ENCODE data around the gene AGAP2. TPM values are rescaled to one million over a fixed set of nuclear protein-coding genes. Genes with fewer than 3 reads are reported as not detected.

Gene AGAP2
- total and polyA plus RNA-seq, 2 of the 13 experiments (the other 11 are each of a cell fraction or from before 2014, with no cell fraction given): 0.38 to 0.45 TPM

- intact Hi-C loops (cut with micrococcal nuclease; ENCODE audit: unreplicated experiment) (loop anchor here (1.0 kb wide), 1 partner anchor 124 kb away; no protein-coding TSS in a partner anchor), in situ Hi-C loops (cut with HindIII; ENCODE audit: extremely low pct_ligation_motif_present, low pct_unique_long_range_greater_than_20kb) (no loop called here)
- no peak for DNase-seq (ENCODE audit: low spot score)
- H3K4me1 ChIP-seq (ENCODE audit: insufficient read depth, low read length): peaks cover 17% of the 10 kb centered on the region
- POLR2A ChIA-PET: interaction anchor here (0.9 kb wide), 1 partner anchor 9 kb away, joined by 3 read pairs; the partner anchor contains the start of genes EEF1AKMT3 and METTL1
- peaks cover 16% of the 10 kb centered on the region for H3K79me2 ChIP-seq (ENCODE audit: insufficient read depth, low read length)
- H3K9me3 ChIP-seq (ENCODE audit: low read length): no peaks in the 10 kb centered on the region
- BruUV-seq (replicated peaks): no TSS peak
- TF ChIP-seq ZMYM2 (CRISPR knock-in tag; IDR thresholded peaks at IDR 0.05) (no peak), ZNF670 (CRISPR knock-in tag; IDR thresholded peaks at IDR 0.05; ENCODE audit: borderline replicate concordance) (no peak), ATF2 (CRISPR knock-in tag; IDR thresholded peaks at IDR 0.05) (no peak), CREM (IDR thresholded peaks at IDR 0.05) (no peak), CREM (CRISPR knock-in tag; IDR thresholded peaks at IDR 0.05) (no peak), KAT2B (IDR thresholded peaks at IDR 0.05; ENCODE audit: borderline replicate concordance, low read depth, low read length) (no peak), IKZF4 (CRISPR knock-in tag; IDR thresholded peaks at IDR 0.05; ENCODE audit: borderline replicate concordance, low read depth, not compliant biosample characterization) (no peak), GATA4 (IDR thresholded peaks at IDR 0.05; ENCODE audit: borderline replicate concordance, low read depth) (no peak), TSC22D2 (CRISPR knock-in tag; IDR thresholded peaks at IDR 0.05; ENCODE audit: borderline replicate concordance) (no peak)
- TF ChIP-seq, protein P1, sequence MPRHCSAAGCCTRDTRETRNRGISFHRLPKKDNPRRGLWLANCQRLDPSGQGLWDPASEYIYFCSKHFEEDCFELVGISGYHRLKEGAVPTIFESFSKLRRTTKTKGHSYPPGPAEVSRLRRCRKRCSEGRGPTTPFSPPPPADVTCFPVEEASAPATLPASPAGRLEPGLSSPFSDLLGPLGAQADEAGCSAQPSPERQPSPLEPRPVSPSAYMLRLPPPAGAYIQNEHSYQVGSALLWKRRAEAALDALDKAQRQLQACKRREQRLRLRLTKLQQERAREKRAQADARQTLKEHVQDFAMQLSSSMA (CRISPR knock-in tag; IDR thresholded peaks at IDR 0.05): no peak
- TF ChIP-seq, protein P2, sequence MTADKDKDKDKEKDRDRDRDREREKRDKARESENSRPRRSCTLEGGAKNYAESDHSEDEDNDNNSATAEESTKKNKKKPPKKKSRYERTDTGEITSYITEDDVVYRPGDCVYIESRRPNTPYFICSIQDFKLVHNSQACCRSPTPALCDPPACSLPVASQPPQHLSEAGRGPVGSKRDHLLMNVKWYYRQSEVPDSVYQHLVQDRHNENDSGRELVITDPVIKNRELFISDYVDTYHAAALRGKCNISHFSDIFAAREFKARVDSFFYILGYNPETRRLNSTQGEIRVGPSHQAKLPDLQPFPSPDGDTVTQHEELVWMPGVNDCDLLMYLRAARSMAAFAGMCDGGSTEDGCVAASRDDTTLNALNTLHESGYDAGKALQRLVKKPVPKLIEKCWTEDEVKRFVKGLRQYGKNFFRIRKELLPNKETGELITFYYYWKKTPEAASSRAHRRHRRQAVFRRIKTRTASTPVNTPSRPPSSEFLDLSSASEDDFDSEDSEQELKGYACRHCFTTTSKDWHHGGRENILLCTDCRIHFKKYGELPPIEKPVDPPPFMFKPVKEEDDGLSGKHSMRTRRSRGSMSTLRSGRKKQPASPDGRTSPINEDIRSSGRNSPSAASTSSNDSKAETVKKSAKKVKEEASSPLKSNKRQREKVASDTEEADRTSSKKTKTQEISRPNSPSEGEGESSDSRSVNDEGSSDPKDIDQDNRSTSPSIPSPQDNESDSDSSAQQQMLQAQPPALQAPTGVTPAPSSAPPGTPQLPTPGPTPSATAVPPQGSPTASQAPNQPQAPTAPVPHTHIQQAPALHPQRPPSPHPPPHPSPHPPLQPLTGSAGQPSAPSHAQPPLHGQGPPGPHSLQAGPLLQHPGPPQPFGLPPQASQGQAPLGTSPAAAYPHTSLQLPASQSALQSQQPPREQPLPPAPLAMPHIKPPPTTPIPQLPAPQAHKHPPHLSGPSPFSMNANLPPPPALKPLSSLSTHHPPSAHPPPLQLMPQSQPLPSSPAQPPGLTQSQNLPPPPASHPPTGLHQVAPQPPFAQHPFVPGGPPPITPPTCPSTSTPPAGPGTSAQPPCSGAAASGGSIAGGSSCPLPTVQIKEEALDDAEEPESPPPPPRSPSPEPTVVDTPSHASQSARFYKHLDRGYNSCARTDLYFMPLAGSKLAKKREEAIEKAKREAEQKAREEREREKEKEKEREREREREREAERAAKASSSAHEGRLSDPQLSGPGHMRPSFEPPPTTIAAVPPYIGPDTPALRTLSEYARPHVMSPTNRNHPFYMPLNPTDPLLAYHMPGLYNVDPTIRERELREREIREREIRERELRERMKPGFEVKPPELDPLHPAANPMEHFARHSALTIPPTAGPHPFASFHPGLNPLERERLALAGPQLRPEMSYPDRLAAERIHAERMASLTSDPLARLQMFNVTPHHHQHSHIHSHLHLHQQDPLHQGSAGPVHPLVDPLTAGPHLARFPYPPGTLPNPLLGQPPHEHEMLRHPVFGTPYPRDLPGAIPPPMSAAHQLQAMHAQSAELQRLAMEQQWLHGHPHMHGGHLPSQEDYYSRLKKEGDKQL (CRISPR knock-in tag; IDR thresholded peaks at IDR 0.05; ENCODE audit: low read depth): no peak
- 98% methylated on average over 3 of the region's 3 CpGs for WGBS (ENCODE audit: low lambda C conversion rate)
- no peak for ATAC-seq
- H2AFZ ChIP-seq (ENCODE audit: low read length): no peak overlapping the region
- FAIRE-seq: no peak
- H3K9ac ChIP-seq (ENCODE audit: insufficient read depth, low read depth, low read length): no peak overlapping the region
- H3K27me3 ChIP-seq (ENCODE audit: control insufficient read depth in 1 of 2, insufficient read depth in 2 of 2, low read length in 2 of 2): no peaks in the 10 kb centered on the region; a peak in 1 of 5 replicates
- CTCF ChIA-PET (ENCODE audit: low intra/inter-chr PET ratio, low total read pairs): no interaction called here
- no peaks in the 10 kb centered on the region for H4K20me1 ChIP-seq (ENCODE audit: insufficient read depth, low read length)
- H3K4me3 ChIP-seq (replicated peaks in 1 of 3; ENCODE audit: insufficient read depth in 1 of 3, low read depth in 2 of 3, low read length in 3 of 3): no peak overlapping the region
- H3K36me3 ChIP-seq (replicated peaks in 1 of 2; ENCODE audit: control insufficient read depth in 1 of 2, insufficient read depth in 2 of 2, low read length in 2 of 2): peaks cover 4 to 19% of the 10 kb centered on the region in 2 experiments
- H3K4me2 ChIP-seq (ENCODE audit: low read depth, low read length): no peak overlapping the region
- no peak overlapping the region for H3K27ac ChIP-seq (ENCODE audit: extremely low read length, insufficient read depth, low read length)
These were observed 42.7 kb upstream of the AGAP2 start for GRCh38 chr12:57781244-57781643.
